HG02884 (cell line): ENCODE measurements around the gene HPCAL4.

ENCODE experiments used
- ATAC-seq: cut with Tn5 transposase; IDR thresholded peaks from one replicate; pipeline ENCODE4 v1.9.1; 2021; ENCODE audit warnings: mild to moderate bottlenecking, moderate library complexity; ENCODE audit not compliant: unreplicated experiment

HPCAL4 gene

DNA sequence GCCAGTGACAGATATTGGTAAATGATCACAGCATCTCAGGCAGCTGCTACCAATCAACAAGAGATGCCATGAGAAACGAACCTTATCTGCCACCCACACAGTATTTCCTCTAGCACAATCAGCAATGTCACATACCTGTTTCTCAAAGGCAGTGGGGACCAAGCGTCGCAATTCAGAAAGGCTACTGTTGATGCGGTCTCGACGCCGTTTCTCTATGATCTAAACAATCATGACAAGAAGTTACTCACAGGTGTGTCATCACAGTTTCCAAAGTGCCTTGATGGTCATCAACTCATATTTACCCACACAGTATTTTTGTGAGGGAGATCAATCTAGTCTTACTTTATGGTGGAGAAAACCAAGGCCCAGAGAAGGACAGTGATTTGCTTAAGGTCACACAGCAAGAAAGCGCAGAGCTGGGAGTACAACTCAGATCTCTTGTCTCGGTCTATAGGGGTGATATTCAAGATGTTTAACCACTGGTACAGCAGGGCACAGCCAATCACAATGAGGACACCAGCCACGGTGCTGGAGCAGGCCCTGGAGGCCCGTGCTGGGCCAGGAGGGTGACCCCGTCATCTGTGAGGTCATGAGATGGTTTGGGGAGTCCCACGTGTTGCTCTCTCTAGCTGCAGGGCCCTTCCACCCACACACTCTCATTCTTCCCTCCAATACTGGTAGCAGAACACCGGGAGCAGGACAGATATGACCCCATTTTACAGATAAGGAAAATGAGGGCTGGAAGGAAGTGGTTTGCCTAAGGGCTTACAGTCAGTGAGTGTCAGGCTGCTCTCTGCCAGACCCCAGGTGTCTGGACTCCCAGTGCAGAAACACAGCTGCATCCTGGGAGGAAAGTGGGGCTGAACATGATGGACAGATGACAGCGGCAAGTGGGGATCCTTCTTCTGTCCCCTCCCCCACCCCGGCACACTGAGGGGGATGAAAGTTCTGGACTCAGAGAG lies 59.6 kb downstream of the HPCAL4 start:
- no peak for ATAC-seq

DNA sequence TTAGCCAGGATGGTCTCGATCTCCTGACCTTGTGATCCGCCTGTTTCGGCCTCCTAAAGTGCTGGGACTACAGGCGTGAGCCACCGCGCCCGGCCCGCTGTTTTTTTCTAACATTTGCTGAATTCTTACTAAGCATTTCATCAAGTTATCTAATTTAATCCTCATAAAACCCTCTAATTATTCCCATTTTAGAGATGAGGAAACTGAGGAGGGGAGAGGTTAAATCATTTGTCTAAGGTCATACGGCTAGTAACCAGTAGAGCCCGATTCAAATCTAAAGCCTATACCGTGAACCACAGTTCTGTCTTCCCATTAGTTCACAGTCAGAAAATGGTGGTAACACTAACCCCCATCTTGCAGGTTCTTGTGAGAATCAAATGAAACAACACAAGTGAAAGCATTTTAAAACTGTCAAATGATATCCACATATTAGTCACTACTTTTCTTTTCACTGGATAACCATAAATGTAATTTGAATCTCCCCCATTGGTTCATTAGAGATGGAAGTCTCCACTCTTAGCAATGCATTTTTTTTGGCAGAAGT lies 62.4 kb downstream of the HPCAL4 start:
- no peak for ATAC-seq
